Left lobe of liver (tissue), 2 donors: ENCODE data around the gene MAGI2. TPM values are rescaled to one million over a fixed set of nuclear protein-coding genes. Genes with fewer than 3 reads are reported as not detected.
"Not testable (repeated sequence)": the region's sequence is repeated elsewhere in the genome, so short reads cannot be mapped to it uniquely, and the experiment has no call there.

ENCODE experiments used
- ATAC-seq: fragments of 200-7000 bp; cut with Tn5 transposase; one replicate; pipeline ENCODE4 v1.9.1; 2020; ENCODE audit warnings: mild to moderate bottlenecking, moderate library complexity
- DNase-seq: peaks from one replicate; pipeline ENCODE4 v3.0.0-alpha.2; 2020; ENCODE audit warnings: low spot score
- total RNA-seq: library from RNA; stranded (reverse); gene quantifications from one replicate; pipeline ENCODE4 v1.2.1, GENCODE V29; 2021
- donor health status: DM: no; HTN: no; CAD: no; lungs with moderate emphysema.
- donor health status: DM: no; HTN: yes; CAD: no.

Gene MAGI2
- total RNA-seq, 1 donor from 2014 or later, result 2.9 TPM

DNA sequence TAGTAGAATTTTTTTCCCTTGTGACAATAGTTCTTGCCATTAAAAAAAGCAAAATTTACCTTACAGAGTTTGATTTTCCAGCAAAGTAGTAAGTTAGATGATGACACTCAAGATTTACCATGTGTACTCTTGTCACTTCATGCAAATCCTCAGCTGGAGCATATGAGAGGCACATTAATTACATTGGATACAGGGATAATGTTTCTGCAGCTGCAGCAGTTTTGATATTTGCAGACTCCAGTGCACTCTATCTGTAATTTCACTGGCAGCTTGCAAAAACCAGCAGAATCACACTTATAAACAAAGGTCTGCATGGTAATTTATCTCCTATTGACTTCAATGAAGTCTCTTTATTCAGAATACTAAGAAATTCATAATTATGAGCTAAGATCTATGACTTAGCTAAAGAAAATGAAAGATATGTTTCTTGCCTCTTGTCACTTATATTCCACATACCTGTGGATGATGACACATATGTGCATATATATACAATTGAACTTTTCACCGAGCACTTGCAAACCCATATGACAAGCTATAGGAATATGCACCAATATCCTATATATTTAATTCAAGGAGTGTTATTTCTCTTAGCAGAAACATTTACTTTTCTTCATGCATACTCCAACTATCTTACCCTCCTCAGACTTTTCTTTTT lies 1124.3 kb downstream of the MAGI2 start:
- DNase-seq (no peak), ATAC-seq (no peak)

DNA sequence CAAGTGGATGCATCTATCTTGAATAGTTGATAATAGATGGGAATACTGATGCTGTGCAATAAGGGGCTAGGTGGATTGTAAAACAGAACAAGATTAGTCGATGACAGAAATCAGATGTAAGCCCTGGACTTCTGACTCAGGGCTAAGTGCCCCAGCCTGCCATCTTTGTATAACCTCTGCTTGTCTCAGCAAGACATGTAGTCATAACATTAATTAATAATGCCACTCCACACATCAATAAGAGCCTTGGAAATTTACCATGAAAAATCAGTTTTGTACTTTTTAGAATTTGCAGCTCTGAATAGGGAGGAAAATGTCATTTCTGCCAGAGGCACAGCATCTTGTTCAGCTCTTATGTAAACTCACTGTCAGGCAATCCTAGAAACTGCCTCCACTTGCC lies 1125.7 kb downstream of the MAGI2 start:
- no peak for ATAC-seq
- DNase-seq, result no peak

DNA sequence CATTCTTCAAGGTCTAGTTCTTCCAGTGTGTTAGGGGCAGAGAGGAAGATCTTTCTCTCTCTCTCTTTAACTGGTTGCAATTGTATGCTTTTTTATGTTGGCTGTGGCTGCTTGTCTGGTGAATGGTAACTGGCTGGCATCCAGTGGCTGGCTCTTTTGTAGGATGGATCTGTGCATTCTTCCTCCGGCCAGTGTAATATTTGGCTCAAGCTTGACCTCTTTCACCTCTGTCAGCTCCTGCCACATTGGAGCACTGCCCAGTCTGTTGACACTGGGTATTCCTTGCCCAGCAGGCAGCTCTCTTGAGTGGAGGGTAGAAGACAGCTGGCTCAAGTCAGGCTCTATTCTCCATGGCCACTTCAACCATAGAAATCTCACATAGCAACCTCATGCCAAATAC lies 1126.6 kb downstream of the MAGI2 start:
- peak; percentile 40 for ATAC-seq

DNA sequence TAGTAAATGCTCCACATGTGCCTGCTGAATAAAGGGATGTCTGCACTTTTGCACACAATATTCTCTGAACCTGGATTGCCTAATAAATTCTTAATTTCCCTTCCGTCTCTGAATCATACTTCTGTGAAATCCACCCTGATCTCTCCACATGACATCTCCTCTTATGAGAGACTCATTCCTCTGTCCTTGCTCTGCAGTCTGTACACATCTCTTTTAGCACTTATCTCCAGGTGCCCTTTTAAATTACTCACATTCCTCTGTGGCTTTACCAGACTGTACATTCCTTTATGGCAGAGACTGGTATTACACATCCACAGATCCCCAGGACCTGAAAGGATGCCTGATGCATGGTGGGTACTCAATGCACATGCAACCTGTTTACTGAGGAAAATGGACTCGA lies 1127.3 kb downstream of the MAGI2 start:
- ATAC-seq (no peak), DNase-seq (no peak)

More for the DNA sequence above, 1126.6 kb downstream of the MAGI2 start:
- no peak for DNase-seq

DNA sequence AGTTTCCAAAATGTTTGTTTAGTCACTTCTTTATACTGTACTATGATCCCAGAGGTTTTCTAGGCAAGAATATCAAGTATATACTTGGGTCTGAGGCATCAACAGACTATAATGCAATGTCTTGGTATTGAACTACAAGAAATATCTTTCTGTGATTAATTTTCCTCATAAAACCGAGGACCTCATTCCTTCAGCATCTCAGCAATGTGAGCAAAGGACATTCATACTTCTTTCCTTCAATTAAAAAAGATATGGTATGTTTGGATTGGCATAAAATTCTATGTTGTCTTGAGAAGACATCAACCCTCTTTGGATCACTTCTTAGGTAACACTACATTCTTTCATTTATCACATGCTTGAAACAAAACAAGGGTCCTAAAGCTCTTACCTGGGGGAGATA lies 1130.3 kb downstream of the MAGI2 start:
- DNase-seq, result no peak
- no peak for ATAC-seq

DNA sequence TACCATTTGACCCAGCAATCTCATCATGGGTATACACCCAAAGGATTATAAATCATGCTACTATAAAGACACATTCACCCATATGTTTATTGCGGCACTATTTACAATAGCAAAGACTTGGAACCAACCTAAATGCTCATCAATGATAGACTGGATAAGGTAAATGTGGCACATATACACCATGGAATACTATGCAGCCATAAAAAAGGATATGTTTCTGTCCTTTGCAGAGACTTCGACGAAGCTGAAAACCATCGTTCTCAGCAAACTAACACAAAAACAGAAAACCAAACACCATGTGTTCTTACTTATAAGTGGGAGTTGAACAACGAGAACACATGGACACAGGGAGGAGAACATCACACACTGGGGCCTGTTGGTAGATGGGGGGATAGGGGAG lies 1131.2 kb downstream of the MAGI2 start:
- not testable (repeated sequence) for ATAC-seq, DNase-seq

DNA sequence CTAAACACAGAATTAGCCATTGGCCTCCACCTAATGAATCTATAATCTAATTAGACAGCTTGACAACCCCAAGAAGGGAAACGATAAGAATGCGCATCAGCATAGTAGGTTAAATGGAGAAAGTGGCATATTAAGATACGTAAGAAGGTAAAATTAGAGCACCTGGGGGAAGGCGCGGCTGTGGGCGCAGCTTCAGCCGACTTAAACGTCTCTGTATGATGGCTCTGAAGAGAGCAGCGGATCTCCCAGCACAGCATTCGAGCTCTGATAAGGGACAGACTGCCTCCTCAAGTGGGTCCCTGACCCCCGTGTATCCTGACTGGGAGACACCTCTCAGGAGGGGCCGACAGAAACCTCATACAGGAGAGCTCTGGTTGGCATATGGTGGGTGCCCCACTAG lies 1136.1 kb downstream of the MAGI2 start:
- DNase-seq (no peak), ATAC-seq (no peak)

DNA sequence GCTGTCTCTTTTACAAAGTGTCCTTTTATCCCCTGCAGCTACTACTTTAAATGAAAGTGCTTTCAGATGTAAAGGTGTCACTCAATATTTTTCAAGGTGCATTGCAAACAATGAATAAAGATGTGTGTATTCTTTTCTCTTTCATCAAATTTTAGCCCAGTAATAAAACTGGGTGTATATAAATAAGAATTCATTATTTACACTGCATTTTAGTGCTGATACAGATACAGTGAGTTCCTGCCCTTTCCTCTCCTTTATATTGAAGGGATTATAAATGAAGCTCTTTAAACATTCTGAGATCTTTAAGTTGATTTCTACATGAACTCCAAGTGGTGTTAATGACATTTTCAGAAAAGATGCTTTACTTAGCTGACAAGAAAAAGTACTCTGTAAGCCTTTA lies 1137.4 kb downstream of the MAGI2 start:
- ATAC-seq (no peak), DNase-seq (no peak)

DNA sequence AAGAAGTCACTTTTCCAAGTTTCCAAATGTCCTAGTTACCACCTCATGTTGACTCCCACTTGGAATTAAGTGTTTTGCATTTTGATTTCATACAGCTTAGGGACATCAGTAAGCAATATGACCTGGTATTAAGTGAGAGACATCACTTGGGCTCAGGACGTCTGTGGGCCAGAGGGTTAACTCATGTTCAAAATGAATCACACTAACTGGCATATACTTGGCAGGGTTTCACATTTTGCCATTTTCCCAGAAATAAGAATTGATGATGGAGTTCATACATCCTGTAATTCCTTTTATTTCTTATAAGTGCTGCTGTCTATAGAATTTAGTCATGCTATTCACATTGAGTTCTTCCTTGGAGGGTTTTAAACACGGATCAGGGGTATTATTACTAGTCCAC lies 1138.3 kb downstream of the MAGI2 start:
- ATAC-seq (no peak), DNase-seq (no peak)

DNA sequence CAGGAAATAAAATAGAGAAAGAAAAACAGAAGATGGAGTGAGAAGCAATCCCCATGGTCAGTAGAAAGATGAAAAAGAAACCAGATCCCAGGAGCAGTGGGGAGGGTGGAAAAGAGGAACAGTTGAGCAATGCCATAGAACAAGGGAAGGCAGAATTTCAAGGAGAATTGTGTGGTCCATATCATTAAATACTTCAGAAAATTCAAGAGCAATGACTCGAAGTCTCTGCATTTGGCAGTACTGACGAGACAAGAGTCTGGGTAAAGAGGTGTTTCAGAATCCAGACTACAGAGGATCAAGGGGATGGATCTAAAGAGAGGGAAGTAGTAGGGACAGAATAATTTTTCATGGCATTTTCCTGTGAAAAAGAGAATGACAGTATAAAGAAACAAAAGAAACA lies 1142.3 kb downstream of the MAGI2 start:
- ATAC-seq, result no peak
- DNase-seq, result no peak

DNA sequence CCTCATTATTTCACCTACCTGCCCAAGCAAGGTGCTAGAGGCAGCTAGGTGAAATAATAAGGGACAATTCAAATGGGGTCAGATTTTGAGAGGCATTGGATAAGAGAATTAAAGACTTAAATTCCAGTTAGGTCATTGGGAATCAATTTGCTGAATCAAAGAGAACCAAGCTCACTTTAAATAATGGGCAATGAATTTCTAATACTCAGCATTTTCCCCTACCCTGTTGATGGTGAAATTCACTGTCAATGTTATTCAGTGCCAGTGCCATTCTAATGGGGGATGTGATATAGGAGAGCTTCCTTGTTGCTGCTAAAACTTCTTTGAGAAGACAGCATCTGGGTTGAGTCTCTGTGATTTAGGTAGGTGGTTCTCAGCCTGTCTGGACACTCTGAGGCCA lies 1145.6 kb downstream of the MAGI2 start:
- DNase-seq, result no peak
- ATAC-seq, result no peak

DNA sequence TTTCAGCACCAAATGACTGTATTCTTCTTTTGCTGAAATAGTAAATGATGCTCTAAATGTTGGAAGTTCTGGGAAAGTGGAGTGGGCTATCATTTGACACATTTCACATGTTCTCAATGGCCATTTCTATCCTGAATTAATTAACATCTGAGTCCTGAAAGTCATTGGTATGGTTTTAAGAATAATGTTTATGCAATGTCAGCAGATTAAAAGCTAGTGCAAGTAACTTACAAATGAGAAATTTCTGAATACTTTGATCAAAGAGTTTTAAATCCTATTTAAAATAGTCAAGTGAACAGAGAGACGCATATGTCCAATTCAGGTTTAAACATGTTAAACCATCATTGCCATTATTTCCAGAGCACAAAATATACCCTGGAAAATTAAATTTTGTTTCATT lies 1146.8 kb downstream of the MAGI2 start:
- no peak for DNase-seq
- no peak for ATAC-seq

DNA sequence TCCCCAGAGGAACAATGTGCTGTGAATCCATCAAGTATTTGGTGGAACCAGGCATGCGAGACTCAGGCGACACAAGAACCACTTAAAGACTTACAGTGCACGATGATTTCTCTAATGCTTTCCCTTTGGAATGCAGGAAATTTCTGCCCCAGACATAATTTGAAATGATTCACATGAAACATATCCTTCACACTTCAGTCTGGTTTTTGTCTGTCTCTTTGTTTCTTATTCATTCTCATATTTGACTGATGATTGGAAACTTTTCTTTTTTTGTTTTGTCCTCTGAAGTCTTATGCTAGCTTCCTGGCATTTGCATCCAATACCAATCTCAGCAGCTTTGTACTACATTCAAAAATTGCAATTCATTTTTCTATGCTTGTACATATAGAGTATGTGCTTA lies 1152.1 kb downstream of the MAGI2 start:
- no peak for DNase-seq

DNA sequence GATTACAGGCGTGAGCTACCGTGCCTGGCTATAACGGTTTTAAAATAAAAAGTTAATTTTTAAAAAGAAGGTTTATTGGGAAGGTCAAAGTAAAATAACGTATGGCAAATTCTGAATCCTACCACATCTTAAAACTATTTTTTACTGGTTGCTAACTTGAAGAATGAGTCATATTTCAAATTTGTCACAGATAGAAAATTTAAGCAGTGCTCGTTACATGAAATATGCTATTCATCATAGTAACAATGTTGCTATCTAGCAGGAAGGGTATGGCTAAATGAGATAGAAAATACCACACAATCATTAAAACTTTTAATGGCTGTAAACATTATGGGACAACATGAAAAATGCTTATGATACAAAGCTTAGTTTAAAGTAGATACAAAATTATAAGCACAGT lies 1154.4 kb downstream of the MAGI2 start:
- no peak for ATAC-seq
- no peak for DNase-seq

More for the DNA sequence above, 1152.1 kb downstream of the MAGI2 start:
- ATAC-seq, result no peak

DNA sequence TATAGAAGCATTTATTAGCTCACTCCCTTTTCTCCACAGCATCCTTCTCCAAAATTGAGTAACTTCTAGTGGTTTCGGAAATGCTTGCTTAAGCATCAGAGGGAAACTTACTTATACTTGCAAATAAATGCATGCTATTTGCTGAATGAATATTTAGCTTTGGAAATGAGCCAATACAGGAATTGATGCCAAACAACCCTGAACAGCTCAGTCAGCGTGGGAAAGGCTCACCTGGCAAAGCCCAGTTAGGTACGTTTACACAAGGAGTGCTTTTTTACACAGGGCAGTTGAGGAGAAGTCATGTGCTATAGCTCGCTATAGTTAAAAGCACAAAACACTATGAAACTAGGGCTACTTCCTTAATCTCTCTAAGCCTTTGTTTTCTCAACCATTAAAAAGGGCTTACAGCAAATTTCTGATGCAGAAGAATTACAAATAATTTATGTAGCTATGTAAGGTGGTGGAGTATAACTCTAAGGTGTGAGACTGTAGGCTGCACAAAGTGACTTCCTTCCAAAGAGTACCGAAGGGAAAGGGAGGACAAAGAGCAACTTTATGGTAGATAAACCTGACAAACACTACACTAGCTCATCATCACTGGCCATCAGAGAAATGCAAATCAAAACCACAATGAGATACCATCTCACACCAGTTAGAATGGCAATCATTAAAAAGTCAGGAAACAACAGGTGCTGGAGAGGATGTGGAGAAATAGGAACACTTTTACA lies 1156.7 kb downstream of the MAGI2 start:
- DNase-seq (no peak), ATAC-seq (no peak)

DNA sequence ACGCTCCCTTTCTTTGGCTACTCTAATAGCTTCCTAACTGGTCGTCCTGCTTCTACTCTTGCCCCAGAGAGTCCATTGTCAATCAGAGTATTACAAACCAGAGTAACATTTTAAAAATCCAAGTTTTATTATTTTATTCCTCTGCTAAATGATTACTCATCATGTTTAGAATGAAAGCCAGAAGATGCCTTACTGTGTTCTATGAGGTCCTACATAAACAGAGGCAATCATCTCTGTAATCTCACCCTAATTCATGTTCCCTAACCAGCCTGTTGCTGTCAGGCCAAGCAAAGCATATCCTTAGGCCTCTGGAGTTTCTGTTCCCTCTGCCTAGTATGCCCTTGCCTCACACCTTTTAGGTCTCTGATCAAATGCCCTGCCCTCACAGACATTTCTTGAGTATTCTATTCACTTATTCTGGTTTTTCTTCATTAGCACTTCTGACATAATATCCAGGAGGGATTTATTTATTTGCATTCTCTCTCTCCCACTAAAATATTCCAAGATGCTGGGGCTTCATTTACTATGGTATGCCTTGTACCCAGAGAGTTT lies 1157.3 kb downstream of the MAGI2 start:
- DNase-seq (no peak), ATAC-seq (no peak)

DNA sequence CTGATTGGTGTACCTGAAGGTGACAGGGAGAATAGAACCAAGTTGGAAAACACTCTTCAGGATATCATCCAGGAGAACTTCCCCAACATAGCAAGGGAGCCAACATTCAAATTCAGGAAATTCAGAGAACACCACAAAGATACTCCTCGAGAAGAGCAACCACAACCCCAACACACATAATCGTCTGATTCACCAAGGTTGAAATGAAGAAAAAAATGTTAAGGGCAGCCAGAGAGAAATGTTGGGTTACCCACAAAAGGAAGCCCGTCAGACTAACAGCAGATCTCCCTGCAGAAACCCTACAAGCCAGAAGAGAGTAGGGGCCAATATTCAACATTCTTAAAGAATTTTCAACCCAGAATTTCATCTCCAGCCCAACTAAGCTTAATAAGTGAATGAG lies 1164.0 kb downstream of the MAGI2 start:
- DNase-seq, ATAC-seq: not testable (repeated sequence)

DNA sequence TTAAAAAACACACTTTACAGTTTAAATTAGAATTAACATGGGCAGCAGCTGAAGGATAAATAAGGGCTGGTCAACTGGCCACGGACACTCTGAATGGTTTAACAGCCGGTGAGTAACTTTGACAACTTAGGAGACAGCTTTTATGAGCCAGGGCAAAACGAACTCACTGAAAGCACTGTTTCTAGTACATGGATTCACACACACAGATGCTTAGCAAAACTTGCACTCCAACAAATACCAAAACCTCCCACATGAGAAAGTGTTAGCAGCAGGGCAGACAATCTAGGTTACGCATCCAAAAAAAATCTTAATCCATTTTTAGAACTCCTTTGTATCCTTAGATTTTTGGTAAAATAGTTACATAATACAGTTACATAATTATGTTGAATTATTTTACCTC lies 1168.5 kb downstream of the MAGI2 start:
- DNase-seq (no peak), ATAC-seq (no peak)

DNA sequence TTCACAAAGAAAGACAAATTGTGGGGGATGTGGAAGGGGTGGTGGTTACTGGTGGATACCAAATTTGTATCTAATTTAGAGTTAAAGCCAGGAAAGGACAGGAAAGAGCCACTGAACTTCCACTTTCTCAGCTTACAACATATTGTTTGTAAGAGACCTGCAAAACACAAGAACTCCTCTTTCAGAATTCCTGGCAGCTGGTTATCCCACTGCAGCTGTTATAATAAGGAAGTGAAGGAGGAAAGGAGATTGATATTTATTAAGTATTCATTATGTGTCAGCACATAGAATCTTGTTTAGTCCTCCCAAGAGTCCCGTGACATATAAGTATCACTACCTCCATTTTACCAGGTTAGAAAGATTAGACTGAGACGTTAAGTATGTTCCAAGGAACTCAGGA lies 1173.2 kb downstream of the MAGI2 start:
- DNase-seq (no peak), ATAC-seq (no peak)

DNA sequence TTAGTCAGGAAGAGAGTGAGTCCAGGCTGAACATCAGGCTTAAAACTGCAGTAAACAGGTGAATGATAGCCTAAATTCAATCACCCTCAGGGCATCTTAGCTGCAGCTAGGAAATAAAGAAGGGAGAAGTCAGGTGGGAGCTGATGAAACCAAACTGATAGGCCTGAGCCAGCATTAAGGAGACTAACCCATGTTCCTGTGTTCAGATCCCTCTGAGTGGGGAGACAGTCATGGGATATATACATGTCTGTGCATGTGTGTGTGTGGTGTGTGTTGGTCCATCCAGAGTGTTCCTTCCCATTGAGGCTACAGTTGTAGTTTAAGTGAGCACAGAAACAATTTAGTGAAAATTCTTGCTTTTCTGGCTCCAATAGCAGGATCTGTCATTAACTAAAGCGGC lies 1174.0 kb downstream of the MAGI2 start:
- ATAC-seq (no peak), DNase-seq (no peak)

DNA sequence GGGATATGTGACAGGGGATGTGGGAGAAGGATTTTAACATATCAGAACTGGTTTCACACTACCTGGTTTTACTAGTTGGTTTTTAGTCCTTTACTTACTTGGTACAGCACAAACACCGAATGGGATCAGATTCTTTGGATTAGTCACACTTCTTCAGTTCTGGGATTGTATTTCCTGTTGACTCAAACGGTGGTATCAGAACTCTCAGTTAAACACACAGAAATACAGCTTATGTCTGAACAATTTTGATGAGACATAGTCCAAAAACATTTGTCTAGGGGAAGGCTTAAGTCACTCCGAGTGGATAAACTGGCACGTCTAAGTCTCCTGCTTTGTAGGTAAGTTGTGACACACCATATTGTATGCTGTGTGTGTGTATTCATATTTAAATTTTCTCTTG lies 1174.4 kb downstream of the MAGI2 start:
- DNase-seq (no peak), ATAC-seq (no peak)

DNA sequence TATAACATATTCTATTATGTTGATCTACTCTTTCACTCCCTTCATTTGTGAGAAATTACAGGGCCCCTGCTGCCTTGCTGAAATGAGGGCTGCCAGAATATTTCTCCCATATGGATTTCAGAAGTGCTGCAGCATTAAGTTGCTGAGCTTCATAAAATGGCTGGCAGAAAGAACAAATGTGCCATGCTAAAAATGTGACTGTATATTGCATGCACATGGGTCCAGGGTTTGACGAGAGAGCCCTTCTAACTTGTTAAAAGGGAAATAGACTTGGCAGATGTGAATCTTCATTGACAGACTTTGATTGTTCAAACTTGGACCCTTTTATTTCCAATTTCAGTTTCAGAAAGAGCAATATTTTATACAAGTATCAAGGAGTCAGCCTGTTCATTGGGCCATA lies 1186.3 kb downstream of the MAGI2 start:
- ATAC-seq (no peak), DNase-seq (no peak)

DNA sequence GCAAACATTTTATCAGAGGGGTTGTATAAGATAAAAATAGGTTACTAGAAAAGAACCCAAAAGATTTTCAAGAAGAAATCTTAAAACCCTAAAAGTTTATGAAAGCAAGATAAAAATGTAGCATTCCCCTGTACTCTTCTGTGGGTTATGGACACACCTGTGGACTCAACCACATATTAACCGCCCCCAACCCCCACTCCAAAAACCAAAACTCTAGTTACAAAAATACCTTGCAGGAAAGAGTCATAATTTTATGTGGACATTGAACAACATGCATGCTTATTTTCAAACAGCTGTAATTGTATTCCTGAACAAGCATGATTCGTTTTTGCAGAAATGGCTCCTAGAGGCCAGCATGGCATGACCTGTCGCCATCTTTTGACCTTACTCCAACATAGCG lies 1188.0 kb downstream of the MAGI2 start:
- no peak for DNase-seq
- ATAC-seq, result no peak
